Measurements from ENCODE around the gene CMTM6.
"Not testable (repeated sequence)": the region's sequence is repeated elsewhere in the genome, so short reads cannot be mapped to it uniquely, and the experiment has no call there.

The CMTM6 gene

GRCh38 chr3:32463415-32463814 is 39.2 kb downstream of the CMTM6 start:
- DNase-seq: not testable (repeated sequence)

GRCh38 chr3:32462191-32462986 is 40.3 kb downstream of the CMTM6 start:
- DNase-seq: not testable (repeated sequence)

- not testable (repeated sequence) for DNase-seq
These were observed 41.7 kb downstream of the CMTM6 start for GRCh38 chr3:32460817-32461496.

GRCh38 chr3:32460031-32460749 is 42.5 kb downstream of the CMTM6 start:
- DNase-seq: no peak

- DNase-seq: no peak
These were observed 43.2 kb downstream of the CMTM6 start for GRCh38 chr3:32459450-32459849.

GRCh38 chr3:32457971-32458471 is 44.6 kb downstream of the CMTM6 start:
- DNase-seq: no peak

GRCh38 chr3:32456429-32457130 is 46.1 kb downstream of the CMTM6 start:
- no peak for DNase-seq

- DNase-seq: no peak
These were observed 46.8 kb downstream of the CMTM6 start for GRCh38 chr3:32455609-32456428.

- no peak for DNase-seq
These were observed 47.7 kb downstream of the CMTM6 start for GRCh38 chr3:32454731-32455608.

- no peak for DNase-seq
These were observed 48.5 kb downstream of the CMTM6 start for GRCh38 chr3:32454111-32454510.

- peak; percentile 17 for DNase-seq
These were observed 49.3 kb downstream of the CMTM6 start for GRCh38 chr3:32453346-32453745.

- DNase-seq: no peak
These were observed 50.6 kb downstream of the CMTM6 start for GRCh38 chr3:32452009-32452408.

GRCh38 chr3:32450992-32451659 is 51.5 kb downstream of the CMTM6 start:
- no peak for DNase-seq

- DNase-seq: no peak
These were observed 52.2 kb downstream of the CMTM6 start for GRCh38 chr3:32450426-32450825.

- DNase-seq: no peak
These were observed 53.0 kb downstream of the CMTM6 start for GRCh38 chr3:32449691-32450090.

GRCh38 chr3:32448686-32449474 is 53.8 kb downstream of the CMTM6 start:
- no peak for DNase-seq

GRCh38 chr3:32447865-32448400 is 54.7 kb downstream of the CMTM6 start:
- no peak for DNase-seq

- DNase-seq: peak; percentile 28
These were observed 59.2 kb downstream of the CMTM6 start for GRCh38 chr3:32443478-32443877.

- no peak for DNase-seq
These were observed 59.9 kb downstream of the CMTM6 start for GRCh38 chr3:32442766-32443165.
